Measurements from ENCODE around the gene OR2V1.
A peak's percentile ranks its signal among the peaks of the same experiment; 100 is the strongest.
"Not testable (repeated sequence)": the region's sequence is repeated elsewhere in the genome, so short reads cannot be mapped to it uniquely, and the experiment has no call there.

The OR2V1 gene

DNA sequence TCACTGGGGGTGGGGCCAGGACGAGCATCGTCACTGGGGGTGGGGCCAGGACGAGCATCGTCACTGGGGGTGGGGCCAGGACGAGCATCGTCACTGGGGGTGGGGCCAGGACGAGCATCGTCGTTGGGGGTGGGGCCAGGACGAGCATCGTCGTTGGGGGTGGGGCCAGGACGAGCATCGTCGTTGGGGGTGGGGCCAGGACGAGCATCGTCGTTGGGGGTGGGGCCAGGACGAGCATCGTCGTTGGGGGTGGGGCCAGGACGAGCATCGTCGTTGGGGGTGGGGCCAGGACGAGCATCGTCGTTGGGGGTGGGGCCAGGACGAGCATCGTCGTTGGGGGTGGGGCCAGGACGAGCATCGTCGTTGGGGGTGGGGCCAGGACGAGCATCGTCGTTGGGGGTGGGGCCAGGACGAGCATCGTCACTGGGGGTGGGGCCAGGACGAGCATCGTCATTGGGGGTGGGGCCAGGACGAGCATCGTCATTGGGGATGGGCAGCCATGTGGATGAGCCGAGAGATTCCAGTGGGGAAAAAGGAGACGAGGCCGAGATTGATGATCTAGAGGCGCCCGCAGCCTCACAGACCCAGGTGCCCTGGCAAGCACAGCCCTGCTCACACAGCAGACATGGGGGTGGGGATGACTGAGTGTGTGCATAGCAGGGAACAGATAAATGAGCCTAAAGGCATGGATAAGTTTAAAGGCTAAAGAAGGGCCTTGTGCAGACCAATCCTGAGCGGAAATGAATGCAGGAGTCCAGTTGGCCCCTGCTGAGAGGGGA lies 30.0 kb upstream of the OR2V1 start:
- DNase-seq = peak; percentile 49 to 91 (median 77)
- intact Hi-C loops (cut with DNase I) = not testable (repeated sequence)

DNA sequence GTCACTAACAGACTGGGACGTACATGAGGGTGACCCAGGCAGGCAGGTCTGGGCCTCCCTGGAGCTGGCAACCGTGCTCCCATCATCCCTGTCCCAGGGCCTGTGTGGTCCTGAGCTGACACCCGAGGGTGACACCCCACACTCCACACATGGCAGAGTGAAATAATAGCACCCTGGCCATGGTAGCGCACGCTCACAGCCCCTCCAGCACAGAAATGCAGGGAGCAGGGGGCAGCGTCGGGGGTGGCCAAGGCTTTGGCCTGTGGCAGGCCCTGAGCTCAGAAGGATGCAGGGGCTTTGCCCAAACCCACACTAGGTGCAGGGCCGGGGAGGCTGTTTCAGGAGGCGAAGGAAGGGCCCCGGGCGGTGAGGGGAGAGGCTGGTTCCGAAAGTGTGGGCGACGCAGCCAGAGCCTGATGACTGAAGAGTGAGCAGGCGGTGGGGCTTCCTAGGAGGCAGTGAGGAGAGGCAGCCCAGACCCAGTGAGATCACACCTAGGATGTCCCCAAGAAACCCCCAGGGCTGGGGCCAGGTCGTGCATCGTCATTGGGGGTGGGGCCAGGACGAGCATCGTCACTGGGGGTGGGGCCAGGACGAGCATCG lies 29.3 kb upstream of the OR2V1 start:
- DNase-seq = peak; percentile 48 to 84 (median 69)
- intact Hi-C loops (cut with DNase I) = no loop called here

DNA sequence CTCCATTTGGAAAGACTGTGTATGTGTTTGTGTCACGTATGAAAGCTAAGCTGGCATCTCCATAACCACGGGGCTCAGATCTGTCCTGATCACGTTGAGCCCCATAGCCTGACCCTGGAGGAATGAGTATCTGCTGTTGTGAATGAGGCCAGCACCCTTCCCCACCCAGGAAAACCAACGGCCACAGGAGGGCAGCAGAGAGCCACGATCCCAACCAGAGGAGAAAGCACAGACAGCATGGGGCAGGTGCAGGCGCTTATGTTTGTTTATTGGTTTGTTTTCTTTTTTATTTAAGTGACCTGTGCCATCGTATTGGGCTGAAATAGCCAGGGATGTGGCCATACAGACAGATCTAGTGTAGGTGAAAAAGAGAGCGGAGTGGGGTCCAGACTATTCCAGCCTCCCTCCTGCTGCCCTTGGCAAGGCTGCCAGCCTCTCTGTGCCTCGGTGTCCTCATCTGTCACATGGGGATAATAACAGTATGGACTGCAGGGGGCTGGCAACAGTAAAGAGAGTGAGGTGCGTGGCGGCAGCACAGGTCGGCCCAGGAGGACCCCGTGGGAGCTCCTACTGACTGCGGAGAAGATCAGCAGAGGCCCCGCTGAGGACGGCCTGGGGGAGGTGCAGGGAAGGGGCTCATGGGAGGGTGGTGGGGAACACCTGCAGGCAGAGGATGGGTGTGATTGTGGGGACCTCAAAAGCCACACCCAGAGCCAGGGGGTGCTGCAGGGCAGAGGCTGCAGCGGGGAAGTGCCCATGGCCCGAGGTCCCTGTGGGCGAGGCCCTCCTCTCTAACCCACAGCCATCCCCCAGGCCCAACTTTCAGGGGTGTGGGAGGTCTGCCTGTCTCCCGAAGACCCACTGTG lies 28.6 kb upstream of the OR2V1 start:
- intact Hi-C loops (cut with DNase I) = no loop called here
- peak; percentile 72 to 98 (median 93) for DNase-seq

DNA sequence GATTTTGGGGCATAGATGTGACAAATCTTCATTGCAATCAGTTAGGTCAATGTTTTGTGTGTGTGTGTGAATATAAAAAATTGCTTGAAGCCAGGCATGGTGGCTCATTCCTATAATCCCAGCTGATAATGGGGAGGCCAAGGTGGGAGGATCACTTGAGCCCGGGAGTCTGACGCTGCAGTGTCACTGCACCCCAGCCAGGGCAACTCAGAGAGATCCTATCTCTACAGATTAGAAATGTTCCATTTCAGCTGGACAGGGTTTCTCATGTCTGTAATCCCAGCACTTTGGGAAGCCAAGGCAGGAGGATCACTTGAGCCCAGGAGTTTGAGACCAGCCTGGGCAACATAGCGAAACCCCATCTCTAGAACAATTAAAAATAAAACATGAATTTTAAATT lies 27.9 kb upstream of the OR2V1 start:
- no peak for DNase-seq
- intact Hi-C loops (cut with DNase I) = no loop called here

DNA sequence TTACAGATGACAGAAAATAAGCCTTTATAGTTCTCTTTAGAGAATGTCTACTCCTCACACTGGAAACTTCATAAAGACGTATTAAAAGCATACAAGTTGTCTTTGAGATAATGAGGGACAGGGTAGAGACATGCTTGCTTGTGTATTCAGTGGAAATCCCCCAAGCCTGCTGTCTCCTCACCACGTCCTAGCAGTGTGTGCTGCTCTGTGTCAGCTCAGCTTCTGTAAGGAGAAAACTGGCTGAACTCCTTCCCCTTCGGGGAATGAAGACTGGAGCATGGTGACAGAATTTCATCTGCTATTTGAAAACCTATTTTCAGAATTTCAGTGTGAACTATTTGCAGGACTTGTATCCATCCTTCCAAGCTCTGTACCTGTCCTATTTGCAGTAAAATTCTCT lies 25.8 kb upstream of the OR2V1 start:
- DNase-seq = no peak
- intact Hi-C loops (cut with DNase I) = no loop called here

DNA sequence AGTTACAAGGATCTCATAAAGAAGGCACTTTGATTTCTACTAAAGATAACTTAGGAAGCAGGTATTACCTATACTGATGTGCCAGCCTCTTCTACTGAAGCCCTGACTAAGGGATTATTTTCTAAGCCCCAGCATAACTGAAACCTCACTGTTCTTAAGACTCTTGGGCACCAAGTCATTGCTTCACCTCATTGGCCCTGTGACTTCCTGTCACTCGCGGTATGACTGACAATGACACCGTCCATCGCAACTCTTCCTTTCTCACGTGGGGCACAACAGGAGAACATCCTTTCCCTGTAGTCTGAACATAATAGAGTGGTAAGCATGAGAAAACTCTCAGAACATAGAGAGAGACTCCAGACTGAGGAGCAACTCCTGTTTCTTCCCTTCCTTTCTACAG lies 22.8 kb upstream of the OR2V1 start:
- intact Hi-C loops (cut with DNase I) = no loop called here
- DNase-seq = no peak

DNA sequence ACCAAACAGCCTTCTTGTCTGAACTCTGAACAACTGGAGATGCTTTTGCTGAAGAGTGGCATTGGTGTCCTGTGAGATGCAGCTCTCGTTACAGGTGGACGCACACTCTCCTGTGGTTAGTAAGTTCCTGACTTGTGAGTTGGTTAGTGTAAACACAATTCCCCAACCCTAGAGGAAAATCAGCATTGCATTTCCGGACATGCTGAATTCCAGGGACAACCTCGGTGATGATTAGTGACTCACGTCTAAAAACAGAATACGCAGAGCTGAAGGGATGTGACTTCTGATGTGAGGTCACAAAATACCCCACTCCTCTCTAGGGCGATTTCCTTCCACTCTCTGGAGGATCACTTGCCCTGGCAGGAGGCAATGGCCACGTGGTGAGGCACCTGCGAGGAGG lies 21.4 kb upstream of the OR2V1 start:
- no peak for DNase-seq
- intact Hi-C loops (cut with DNase I) = no loop called here

DNA sequence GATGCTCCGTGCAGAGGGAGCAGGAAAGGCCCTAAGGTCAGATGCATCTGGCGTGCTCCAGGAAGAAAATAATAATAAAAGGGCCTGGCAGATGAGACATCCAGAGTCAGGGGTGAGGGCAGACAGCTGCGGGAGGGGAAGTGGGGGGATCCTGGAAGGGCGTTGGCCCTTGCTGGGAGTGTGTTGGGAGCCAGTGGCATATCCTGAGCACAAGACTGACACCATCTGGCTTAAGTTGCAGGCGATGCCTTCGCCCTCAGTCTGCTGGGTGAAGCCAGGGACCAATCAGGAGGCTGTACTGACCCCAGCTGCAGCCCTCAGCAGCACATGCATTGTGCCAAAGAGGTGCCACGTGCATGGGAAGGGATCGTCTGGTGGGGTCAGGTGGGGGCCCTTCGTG lies 20.2 kb upstream of the OR2V1 start:
- intact Hi-C loops (cut with DNase I) = no loop called here
- no peak for DNase-seq

DNA sequence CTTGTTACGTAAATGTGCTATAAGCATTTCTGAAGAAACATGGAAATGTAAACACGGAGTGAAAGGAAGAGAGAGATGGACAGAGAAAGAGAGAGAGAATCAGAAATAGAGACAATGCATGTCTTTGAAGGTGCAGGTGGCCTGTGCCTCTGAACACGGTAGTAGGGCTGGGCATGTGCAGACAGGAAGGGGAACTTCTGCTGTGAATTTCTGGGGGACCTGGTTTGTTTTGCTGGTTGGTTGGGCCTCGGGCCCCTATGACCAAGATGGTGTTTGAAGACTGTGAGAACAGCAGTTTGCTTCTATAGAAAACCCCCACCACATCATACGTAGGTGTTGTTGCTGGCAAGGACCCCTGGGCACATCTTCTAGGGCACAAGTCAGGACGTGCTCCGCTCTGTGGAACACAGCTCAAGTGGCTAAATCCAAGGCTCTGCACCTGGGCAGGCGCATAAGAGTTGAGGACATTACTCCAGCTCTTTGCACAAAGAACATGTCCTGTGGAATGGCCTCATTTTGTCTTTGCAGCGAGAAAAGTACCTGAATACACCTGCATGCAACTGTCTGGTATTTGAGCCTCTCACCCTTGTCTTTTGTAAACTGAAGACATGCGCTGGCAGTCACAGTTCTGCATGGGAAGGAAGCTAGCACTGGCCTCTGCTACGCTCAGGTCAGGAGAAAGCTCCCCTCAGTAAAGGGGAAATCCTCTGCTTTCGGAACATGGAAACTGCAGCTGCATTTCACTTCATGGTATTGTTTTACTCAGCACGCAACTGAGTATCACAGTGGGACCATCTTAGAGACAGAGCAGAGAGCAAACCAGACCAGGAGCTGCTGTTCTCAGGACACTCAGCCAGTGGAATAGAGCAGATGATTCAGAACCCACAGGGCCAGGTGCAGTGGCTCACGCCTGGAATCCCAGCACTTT lies 19.1 kb upstream of the OR2V1 start:
- intact Hi-C loops (cut with DNase I) = no loop called here
- DNase-seq = no peak

DNA sequence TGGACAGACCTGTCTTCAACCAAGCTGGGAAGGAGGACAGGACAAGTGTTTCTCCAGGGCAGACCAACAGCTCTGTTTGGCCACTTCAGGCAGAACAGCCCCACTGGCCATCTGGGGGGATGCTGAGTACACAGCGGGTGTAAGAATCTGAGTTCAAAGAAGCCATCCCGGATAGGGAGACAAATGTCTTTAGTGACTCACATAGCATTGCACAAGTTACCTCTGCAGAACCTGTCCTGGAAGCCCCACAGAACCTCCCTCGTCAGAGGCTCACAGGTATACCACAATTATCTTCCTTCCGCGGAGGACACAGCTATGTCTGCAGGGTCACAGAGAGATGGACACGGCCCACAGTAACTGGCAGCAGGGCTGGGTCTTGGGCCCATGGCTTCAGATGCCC lies 18.4 kb upstream of the OR2V1 start:
- DNase-seq = no peak
- intact Hi-C loops (cut with DNase I) = no loop called here

DNA sequence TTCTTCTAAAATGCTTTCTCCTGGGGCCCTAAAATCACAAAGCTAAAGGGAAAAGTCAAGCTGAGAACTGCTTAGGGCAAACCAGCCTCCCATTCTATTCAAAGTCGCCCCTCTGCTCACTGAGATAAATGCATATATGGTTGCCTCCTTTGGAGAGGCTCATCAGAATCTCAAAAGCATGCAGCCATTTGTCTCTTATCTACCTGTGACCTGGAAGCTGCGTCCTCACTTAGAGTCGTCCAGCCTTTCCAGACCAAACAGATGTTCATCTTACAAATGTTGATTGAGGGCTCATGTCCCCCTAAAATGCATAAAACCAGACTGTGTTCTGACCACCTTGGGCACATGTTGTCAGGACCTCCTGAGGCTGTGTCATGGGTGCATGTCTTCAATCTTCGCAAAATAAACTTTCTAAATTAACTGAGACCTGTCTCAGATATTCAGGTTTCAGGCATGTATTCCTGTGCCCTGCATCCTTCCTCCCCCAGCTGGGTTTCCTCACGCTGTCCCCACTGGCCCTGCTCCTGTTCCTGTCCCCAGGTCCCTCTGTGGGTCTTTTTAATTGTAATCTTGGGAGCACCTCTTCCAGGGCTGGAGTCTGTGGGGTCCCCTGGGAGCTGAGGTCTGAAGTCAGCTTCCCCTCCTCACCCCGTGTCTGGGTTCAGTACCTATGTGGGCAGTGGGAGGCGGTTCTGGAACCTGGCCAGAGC lies 16.1 kb upstream of the OR2V1 start, which contains the start of gene OR2V2:
Gene OR2V2, plus strand, starts transcription at position 660 of the 710 bp plus-strand sequence. CDS start 7,357 bp downstream, outside the sequence.
- intact Hi-C loops (cut with DNase I); DNase-seq: not testable (repeated sequence)

DNA sequence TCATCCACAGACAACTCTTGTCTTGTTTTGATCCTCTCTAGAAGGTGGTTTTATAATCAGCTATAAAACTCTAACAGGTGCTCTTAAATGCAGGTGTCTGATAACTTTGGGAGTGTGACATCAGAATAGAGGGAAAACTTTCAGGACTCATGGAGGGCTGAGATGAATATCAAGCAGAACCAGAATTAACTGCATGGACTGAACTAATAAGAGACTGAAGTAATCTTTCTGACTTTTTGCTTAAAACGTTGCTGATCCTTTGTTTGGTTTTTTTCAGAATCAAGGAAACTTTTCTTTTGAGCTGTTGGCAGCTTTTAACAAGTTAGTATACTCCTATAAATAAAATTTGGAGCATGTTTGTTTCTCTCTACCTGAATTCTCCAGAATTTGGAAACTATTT lies 14.2 kb upstream of the OR2V1 start:
- DNase-seq = no peak
- intact Hi-C loops (cut with DNase I) = no loop called here

DNA sequence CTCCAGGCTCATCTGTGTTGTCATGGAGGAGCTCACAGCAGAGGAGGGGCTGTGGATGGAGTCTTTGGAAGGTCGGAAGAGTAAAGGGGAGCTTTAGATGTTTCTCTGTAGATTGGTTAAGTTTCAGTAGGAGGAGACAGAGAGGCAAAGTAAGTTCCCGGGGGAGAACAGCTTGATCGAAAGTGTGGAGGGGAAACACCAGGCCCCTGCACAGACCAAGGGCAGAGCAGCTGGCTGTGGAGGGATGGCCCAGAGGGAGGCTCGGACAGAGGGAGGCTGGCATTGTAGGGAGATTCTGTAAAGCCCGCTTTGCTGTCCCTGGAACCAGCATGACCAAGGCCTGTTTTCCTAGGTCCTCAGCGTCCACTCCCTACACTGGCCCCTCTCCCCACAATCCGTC lies 11.1 kb upstream of the OR2V1 start:
- no peak for DNase-seq
- intact Hi-C loops (cut with DNase I) = no loop called here

DNA sequence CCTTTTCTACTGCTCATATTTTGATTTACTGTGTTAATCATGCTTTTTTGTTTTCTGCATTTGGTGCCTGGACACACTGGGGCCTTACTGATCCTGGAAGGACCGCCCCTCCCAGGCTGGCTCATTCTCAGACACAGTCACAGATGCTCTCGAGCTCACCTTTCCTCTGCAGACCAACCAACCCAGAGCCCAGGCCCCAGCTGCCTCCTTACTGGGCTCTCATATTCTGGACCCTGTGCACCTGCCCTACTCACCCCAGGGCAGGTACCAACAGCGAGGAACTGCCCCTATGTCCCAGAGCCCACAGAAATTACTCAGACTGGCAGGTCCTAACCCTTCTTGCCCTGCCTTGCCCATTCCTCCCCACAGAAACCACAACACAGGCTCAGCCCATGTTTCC lies 9.8 kb upstream of the OR2V1 start:
- DNase-seq = no peak
- intact Hi-C loops (cut with DNase I) = no loop called here

DNA sequence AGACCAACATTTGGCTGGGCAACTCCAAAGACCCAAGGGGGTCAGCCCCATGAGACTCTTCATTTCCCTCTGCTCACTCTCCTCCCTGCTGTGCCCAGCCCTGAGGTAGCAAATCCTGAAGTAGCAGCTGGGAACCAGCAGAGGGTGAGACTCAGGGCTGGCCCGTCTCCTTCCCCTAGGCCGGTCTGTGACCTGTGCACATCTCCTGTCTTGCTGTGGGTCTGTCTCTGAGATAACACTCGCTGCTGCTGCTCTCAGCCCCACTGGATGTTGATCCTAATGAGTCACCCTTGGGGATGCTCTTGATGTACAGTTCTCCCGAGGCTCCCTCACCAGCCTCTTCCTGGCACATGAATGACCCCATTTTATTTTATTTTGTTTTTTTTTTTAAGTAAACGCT lies 7.3 kb upstream of the OR2V1 start:
- no peak for DNase-seq
- intact Hi-C loops (cut with DNase I) = no loop called here

DNA sequence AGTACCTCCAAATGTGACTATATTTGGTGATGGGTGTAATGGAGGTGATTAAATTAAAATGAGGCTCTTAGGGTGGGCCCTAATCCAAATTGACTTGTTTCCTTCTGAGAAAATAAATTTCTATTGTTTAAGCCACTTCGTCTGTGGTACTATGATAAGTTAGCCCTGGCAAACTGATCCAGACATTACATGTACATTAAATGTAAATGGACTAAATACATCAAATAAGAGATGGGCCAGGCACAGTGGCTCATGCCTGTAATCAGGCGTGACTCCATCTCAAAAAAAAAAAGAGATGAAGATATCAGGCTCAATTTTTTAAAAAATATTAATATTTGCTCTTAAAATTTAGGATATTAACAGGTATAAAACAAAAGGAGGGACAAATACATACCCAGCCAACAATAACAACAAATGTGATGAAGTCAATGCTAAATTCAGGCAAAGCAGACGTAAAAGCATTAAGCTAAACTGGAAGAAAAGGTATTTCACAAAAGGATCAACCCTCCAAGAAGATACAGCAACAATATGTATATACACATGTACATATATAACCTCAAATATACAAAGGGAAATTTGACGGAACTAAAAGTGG lies 5.5 kb upstream of the OR2V1 start:
- intact Hi-C loops (cut with DNase I) = no loop called here

DNA sequence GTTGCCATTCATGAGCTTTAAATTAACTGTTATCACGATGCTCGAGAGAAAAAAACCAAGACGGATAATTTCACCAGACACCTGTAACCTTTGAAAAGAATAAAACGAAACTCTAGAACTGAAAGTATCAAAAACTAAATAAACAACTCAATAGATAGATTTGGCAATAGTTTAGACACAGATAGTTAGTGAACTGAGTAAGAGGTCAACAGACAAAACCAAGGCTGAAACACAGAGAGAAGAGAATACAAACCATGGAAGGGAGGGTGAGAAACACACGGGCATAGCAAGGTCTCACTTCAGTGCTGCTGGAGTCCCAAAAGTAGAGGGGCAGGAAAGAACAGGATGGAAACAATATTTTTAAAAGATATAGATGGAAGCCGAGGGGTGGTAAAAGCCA lies 3.3 kb upstream of the OR2V1 start:
- DNase-seq = no peak
- intact Hi-C loops (cut with DNase I) = no loop called here

More for the DNA sequence above, 5.5 kb upstream of the OR2V1 start:
- DNase-seq = no peak

Data from head of caudate nucleus (tissue), 42 donors.